ENCODE measurements around the gene TNRC18.

DNA sequence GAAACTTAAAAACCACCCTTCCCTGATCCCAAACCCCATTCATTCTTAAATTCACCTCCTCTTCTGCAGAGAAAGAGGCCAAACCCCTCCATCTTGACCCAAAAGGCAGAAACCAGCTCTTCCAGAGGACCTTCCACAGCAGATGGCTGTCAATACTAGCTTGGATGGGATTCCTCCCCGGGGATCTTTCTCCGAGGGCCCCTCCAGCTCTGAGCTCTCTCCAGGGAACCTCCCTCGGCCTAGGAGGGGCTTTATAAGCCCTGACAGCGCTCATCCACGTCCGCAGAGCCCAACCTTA, 5.4 kb downstream of the TNRC18 start:
- TF ChIP-seq, protein P1, sequence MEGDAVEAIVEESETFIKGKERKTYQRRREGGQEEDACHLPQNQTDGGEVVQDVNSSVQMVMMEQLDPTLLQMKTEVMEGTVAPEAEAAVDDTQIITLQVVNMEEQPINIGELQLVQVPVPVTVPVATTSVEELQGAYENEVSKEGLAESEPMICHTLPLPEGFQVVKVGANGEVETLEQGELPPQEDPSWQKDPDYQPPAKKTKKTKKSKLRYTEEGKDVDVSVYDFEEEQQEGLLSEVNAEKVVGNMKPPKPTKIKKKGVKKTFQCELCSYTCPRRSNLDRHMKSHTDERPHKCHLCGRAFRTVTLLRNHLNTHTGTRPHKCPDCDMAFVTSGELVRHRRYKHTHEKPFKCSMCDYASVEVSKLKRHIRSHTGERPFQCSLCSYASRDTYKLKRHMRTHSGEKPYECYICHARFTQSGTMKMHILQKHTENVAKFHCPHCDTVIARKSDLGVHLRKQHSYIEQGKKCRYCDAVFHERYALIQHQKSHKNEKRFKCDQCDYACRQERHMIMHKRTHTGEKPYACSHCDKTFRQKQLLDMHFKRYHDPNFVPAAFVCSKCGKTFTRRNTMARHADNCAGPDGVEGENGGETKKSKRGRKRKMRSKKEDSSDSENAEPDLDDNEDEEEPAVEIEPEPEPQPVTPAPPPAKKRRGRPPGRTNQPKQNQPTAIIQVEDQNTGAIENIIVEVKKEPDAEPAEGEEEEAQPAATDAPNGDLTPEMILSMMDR (IDR thresholded peaks at IDR 0.05; ENCODE audit: insufficient read depth, low read length, poor library complexity, severe bottlenecking): no peak
- TF ChIP-seq EZH2phosphoT487 (conservative IDR thresholded peaks at IDR 0.05; ENCODE audit: low read length): no peak

Data from SU-DHL-6 (cell line).